PFSK-1 (cell line): ENCODE results near the gene CYP3A5.

Experiments used
- FOXP2 ChIP-seq: optimal IDR thresholded peaks from 2 replicates; pipeline ENCODE3; 2011; ENCODE audit warnings: borderline replicate concordance, control low read depth, inconsistent platforms; ENCODE audit not compliant: insufficient read depth; ENCODE audit errors: extremely low read length, extremely low read depth
- POLR2AphosphoS5 ChIP-seq: IDR thresholded peaks from 2 replicates; pipeline ENCODE4 v1.6.1; 2012; ENCODE audit warnings: low read depth, mild to moderate bottlenecking, control low read depth, low read length, moderate library complexity
- SIN3A ChIP-seq: IDR thresholded peaks from 2 replicates; pipeline ENCODE4 v1.6.1; 2012; ENCODE audit warnings: mild to moderate bottlenecking, low read length, moderate library complexity, borderline replicate concordance; ENCODE audit not compliant: insufficient read depth
- TAF1 ChIP-seq: IDR thresholded peaks from 2 replicates; pipeline ENCODE4 v1.6.1; 2012; ENCODE audit warnings: low read length, control low read depth, borderline replicate concordance; ENCODE audit not compliant: insufficient read depth
- TF ChIP-seq, protein P1 (sequence below), 2 experiments: IDR thresholded peaks; 2 replicates each; pipeline versions ENCODE4 v1.6.1 to v1.8.0; 2011 to 2012; ENCODE audit warnings: low read depth in 2 of 2, low read length in 2 of 2, control low read depth in 1 of 2, inconsistent platforms in 1 of 2, mild to moderate bottlenecking in 1 of 2, moderate library complexity in 1 of 2; ENCODE audit not compliant: insufficient read depth in 1 of 2

The CYP3A5 gene

DNA sequence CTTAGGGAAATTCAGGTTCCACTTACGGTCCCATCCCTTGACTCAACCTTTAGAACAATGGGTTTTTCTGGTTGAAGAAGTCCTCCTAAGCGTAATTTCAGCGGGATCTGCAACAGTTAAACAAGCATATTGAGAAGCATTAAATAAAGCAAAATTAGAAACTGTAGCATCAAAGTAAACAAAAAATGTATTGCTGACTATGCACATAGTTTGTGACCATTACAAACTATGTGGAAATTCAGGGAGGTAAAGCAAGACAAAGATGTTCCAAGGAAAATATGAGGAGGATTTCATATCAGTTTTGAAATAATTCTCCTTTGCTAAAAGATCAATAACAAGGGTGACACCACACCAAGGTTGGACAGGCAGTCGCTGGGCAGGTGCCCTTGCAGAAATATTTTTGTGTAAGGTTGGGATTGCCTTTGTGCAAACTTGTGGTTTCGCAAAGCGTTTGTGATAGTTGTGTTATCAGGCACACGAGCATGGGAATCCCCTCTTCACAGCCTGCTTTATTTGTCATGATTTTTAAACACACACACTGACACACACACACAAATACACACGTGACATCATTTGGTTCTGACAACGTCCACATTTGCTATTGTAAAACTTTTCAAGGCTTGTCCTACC lies 5.4 kb upstream of the CYP3A5 start:
- TF ChIP-seq TAF1 = no peak
- TF ChIP-seq POLR2AphosphoS5 = no peak
- no peak for TF ChIP-seq SIN3A
- TF ChIP-seq, protein P1, sequence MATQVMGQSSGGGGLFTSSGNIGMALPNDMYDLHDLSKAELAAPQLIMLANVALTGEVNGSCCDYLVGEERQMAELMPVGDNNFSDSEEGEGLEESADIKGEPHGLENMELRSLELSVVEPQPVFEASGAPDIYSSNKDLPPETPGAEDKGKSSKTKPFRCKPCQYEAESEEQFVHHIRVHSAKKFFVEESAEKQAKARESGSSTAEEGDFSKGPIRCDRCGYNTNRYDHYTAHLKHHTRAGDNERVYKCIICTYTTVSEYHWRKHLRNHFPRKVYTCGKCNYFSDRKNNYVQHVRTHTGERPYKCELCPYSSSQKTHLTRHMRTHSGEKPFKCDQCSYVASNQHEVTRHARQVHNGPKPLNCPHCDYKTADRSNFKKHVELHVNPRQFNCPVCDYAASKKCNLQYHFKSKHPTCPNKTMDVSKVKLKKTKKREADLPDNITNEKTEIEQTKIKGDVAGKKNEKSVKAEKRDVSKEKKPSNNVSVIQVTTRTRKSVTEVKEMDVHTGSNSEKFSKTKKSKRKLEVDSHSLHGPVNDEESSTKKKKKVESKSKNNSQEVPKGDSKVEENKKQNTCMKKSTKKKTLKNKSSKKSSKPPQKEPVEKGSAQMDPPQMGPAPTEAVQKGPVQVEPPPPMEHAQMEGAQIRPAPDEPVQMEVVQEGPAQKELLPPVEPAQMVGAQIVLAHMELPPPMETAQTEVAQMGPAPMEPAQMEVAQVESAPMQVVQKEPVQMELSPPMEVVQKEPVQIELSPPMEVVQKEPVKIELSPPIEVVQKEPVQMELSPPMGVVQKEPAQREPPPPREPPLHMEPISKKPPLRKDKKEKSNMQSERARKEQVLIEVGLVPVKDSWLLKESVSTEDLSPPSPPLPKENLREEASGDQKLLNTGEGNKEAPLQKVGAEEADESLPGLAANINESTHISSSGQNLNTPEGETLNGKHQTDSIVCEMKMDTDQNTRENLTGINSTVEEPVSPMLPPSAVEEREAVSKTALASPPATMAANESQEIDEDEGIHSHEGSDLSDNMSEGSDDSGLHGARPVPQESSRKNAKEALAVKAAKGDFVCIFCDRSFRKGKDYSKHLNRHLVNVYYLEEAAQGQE (IDR thresholded peaks at IDR 0.05; ENCODE audit: insufficient read depth in 1 of 2, low read depth in 2 of 2, low read length in 2 of 2) = no peak
- TF ChIP-seq FOXP2 = no peak

DNA sequence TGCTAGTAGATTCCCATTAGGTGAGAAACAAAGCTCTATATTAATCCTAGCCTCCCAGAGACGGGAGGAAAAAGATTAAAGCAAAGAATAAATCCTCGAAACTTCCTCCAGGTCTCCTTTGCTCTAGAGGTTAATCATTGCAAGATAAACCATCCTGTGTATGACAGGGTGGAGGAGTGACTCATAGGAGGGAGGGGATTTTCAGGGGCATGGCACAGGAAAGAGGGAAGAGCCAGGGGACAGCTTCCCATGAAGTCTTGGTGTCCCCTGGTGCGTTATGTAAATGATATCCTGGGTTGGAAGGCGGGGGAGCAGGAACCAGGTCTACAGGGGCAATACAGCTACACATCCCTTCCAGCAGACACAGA lies 780 bp downstream of the CYP3A5 start:
- TF ChIP-seq, protein P1 (IDR thresholded peaks at IDR 0.05; ENCODE audit: insufficient read depth in 1 of 2, low read depth in 2 of 2, low read length in 2 of 2) = no peak
- TF ChIP-seq POLR2AphosphoS5 (no peak), FOXP2 (no peak), TAF1 (no peak), SIN3A (no peak)

DNA sequence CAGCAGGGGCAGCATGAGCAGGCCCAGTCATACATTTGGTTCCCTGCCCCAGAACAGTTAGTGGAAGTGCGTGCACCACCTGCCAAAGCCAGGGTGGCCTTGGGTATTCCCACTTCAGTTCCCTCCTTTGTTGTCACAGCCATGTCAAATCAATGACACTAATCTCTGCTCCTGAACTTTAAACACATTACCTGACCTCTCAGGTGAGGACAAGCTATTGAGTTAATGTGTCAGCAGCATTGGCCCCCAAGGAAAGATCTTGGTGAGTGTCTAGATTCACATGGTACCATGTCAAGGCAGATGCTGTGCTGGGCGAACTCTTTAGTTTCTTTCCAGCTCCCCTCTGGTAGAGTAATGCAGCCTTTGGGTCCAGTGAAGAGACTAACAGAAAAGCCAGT lies 2.1 kb downstream of the CYP3A5 start:
- TF ChIP-seq TAF1 (no peak), POLR2AphosphoS5 (no peak), SIN3A (no peak), FOXP2 (no peak)
- TF ChIP-seq, protein P1 (IDR thresholded peaks at IDR 0.05; ENCODE audit: insufficient read depth in 1 of 2, low read depth in 2 of 2, low read length in 2 of 2) = no peak

DNA sequence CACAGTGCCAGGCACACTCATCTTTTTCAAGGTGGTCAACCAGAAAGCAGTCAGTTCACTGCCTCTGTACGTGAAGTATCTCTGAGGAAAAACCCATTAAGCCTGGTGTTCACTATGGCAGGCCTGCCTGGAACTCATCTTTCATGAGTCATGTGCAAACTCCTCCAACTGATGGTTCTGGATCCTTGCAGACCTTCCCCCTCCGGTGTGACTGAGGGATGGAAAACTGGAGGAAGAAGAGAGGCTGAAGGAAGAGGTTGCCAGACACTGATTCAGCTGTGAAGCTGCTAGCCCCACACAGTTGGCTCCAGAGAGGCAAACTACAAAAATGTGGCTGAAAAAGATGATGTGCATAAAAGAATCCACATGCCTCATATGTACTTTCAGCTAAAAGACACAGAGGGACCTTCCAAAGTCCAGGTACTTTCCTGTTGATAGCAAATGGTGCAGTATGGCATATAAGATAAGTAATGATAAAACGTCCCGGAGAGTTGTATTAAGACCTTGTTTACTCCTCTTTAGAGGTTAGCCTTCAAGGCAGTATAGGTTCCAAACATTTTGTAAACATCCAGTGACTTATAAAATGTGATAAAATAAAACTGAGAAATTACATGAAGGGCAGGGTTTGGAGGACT lies 2.7 kb downstream of the CYP3A5 start:
- TF ChIP-seq TAF1 = no peak
- no peak for TF ChIP-seq POLR2AphosphoS5
- no peak for TF ChIP-seq FOXP2
- TF ChIP-seq, protein P1 (IDR thresholded peaks at IDR 0.05; ENCODE audit: insufficient read depth in 1 of 2, low read depth in 2 of 2, low read length in 2 of 2) = no peak
- no peak for TF ChIP-seq SIN3A
